GM18870 (cell line): Measurements from ENCODE around the gene FGD5.

ENCODE experiments used
- ATAC-seq: cut with Tn5 transposase; IDR thresholded peaks from one replicate; pipeline ENCODE4 v1.9.1; 2021; ENCODE audit warnings: moderate library complexity; ENCODE audit not compliant: unreplicated experiment

The FGD5 gene

DNA sequence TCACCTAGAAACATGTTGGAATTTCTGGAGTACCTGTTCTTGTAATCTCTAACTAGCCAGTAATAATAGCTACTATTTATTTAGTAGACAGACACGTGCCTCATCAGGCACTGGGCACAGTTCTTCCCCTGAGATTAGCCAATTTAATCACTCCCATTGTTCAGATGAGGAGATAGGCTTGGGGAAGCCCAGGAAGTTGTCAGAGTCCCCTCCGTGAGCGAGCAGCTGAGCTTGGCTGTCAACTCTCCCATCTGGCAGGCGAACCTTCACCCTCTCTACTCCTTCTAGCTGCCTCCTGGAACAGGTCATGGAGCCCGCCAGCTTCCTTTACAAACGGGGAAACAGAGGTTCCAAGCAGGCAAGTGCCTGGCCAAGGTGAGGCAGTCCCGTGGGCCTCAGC lies 31.1 kb upstream of the FGD5 start:
- ATAC-seq, result no peak

DNA sequence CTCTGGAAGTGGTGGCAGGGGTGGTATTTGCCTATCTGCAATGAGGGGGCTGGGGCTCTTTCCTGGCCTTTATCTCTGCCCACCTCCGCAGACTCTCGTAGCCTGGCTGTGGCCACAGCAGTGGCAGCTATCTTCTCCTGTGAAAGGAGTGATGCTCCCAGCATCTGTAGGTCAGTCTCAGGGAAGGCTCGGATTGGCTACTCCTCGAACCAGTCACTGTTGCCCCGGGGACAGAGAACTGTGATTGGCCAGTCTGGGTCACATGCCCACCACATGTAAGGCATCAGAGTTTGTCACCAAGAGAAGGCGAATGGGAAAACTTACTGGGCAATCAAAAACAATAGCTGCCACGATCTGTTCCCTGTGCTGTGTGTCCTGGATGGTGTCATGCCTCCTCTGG lies 30.1 kb upstream of the FGD5 start:
- ATAC-seq, result no peak

DNA sequence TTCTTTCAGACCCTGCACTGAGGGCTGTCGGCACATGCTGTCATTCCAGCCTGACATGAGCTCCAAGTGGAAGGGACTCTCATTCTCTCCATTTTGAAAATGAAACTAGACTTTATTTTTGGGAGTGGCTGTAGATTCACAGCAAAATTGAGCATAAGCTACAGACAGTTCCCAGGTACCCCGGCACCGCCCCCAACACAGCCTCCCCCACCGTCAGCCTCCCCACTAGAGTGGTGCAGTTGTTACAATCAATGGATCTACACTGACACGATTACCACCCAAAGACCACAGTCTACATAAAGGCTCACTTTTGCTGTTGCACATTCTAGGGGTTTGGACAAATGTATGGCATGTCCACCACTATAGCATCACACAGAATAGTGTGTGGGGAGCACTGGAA lies 29.5 kb upstream of the FGD5 start:
- ATAC-seq, result no peak

DNA sequence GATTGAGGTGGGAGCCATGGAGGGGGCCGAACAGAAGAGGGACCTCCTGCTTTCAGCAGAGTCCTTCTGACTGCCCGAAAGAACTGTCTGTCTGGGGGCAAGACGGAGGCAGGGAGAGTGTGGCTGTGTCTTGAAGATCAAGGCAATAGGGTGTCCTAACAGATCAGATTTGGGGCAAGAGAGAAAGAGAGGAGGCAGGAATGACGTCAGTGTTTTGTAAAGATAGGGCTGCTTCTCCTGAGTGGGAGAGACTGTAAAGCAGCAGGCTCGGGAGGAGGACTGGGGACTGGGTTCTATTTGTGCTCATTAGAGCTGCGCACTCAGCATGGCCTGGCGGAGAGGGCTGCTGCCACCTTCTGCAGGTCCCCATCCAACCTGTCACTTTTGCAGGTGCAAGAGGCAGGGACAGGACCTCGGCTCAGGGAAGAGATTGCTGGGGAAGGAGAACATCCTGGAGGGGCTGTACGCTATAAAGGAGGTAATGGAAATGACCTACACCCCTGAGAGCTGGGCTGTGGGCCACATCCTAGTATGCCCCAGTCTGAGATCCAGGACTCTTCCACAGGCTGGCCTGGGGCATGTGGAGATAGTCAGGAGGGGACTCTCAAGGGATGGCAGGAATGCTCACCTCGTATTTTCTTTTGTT lies 29.0 kb upstream of the FGD5 start:
- no peak for ATAC-seq

DNA sequence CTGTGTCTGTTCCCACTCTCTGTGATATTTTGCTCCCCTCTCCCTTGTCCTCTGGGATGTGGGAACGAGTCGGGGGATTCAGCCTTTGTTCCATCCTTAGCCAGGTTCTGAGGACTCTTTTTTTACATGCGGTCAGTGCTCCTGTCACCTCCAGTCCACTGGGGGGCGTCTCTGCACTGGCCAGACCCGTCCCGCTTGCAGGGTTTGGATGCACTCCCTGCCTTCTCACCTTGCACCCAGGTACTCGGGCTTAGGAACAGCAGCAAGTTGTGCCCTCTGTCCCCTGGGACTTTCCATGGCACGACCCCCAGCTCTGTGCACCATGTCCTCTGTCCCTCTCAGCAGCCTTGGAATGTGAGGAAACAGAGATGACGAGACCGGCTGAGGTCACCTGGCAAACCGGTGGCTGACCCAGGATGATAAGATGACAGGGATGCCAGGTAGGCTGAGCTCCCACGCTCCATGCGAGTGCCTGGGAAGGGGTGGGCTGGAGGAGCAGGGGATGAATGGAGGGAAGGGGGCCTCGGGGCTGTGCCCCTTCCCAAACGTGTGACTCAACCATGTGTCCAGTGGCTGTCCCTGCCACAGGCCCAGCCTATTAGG lies 27.3 kb upstream of the FGD5 start:
- ATAC-seq, result no peak

DNA sequence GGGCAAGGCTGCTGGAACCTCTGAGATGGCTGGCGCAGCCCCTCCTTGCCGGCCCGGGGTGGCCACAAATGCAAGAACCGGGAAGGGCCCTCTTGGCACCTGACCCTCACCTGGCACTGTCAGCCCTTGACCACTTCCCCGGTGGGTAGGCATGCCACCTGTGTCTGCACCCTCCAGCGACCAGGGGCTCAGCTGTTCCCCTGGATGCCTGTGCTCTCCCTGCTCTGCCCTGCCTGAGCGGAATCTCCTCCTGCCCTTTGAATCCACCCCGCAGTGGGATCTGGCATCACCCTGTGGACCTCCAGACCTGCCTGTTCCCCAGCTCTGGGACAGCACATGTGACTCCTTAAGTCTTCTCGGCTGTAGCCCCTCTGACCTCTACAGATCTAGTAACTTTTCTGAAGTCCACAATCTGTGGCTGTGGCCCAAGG lies 26.1 kb upstream of the FGD5 start:
- ATAC-seq, result no peak

DNA sequence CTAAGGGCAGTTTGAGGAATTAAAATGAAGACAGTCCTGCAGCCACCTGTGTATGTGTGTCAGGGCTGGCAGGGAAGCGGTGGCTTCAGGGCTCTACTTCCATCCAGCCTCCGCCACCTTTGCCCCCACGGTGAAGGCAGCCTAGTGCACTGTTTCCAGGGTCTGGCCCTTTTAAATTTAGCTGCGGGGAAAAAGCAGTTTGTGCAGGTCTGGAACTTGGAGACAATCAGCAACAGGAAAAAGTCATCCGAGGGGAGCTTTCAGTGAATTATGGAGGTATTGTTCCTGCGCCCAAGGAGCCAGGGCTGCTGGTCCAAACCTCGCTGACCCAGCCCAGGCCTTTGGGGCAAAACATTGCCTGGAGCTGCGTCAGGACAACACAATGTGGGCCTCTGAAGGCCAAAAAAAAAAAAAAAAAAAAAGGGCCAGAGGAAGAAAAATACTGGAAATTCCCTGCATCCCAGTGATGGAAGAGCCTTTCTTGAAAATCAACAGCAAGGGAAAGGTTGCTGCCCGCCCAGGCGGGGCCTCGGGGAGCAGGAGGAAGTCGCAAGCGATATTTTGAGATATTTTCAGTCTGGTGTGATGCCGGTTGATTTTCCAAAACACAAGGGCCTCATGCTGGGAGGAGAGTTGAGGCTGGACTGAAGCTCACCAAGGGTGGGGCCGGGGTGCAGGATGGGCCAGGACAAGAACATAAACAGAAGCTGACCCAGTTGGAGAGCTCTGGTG lies 25.5 kb upstream of the FGD5 start:
- no peak for ATAC-seq

DNA sequence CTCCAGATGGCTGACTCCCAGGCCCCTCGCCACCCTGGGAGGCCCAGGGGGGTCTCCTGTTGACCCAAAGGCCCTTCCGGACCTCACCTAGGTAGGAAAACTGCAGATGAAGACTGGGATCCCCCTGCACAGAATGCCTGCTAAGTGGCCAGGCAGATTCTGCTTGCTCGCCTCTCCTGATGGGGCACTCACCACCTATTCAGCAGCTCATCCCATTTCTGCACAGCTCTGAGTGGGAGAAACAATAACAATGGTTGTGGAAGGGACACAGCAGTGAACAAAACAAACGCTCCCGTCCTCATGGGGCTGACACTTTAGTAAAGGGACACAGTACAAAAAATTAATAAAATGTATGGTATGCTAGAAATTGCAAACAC lies 24.9 kb upstream of the FGD5 start:
- no peak for ATAC-seq

DNA sequence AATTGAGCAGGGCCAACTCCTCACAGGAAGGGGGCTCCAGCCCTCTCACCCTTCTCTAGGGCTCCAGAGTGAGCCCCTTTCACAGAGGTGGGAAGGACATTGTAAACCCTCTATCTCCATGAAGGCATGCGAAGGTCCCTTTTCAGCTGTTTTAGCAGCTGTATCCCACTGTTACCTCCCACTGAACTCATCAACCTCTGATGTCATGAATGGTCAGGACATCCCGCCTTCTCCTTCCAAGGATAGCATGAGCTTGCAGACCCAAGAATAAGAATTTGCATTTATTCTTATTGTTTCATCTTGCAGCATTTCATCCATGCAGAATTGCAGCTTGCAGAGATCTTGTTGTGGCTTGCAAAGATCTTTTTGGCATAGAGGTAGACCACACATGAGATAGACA lies 24.3 kb upstream of the FGD5 start:
- ATAC-seq, result no peak

DNA sequence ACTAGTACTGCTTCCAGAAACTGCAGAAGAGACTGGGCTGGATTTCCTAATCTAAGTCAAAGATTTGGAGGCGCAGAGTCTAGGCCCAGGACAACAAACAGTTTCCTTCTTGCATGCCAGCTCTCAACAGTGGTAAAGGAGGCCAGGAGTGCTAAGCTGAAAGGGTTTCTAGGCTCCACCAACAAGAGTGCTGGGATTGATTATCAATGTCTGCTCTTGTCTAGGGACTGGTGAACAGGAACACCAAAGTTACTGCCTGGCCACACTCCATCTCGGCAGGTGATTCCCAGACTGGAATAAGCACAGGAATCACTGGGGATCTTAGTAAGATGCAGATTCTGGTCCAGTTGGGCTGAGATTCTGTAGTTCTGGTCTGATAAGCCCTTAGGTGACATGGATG lies 22.8 kb upstream of the FGD5 start:
- ATAC-seq, result no peak

DNA sequence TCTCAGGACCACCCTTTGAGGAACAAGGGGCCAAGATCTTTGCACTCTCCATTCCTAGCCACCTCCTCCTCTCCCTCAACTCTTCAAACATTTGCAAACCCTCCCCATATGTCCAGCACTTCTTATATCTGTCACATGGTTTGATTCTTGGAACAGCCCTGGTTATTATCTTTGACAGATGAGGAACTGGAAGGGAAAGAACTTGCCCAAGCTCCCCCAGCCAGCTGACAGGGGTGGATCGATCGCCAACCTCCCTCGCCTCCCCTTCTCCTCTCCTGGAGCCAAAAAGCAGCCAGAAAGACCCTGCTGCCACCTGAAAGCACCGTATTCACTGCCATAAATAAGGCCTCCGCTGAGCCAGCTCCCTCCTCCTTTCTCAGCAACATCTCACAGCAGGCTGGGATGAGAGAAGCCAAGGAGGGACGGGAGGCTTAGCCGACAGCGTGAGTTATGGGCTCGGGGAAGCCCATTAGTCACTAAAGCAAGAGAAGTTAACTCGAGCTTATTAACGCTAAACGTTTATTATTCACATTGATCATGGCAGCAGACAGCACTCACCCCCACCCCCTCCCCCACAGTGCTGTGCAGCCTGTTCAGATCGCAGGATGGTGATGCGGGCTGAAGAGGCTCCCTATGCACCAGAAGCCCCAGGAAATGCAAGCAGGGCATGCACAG lies 22.2 kb upstream of the FGD5 start:
- ATAC-seq, result no peak

DNA sequence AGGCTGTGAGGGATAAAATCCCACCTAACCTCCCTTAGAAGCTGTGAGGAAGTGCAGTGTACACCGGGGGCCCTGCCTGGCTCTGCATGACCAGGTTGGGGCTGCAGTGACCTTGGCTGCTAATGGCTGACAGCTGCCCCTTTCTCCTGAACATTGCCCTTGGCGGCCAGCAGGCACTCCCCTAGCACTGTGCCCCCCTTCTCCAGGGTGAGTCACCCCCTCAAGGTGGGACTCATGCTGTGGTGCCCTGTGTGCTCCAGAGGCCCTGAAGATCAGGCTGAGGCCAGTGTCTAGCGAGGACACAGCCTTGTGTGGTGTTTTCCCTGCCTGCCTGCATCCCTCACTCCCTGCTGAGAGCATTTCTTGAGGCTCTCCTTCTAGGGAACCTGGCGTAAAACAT lies 21.0 kb upstream of the FGD5 start:
- no peak for ATAC-seq

DNA sequence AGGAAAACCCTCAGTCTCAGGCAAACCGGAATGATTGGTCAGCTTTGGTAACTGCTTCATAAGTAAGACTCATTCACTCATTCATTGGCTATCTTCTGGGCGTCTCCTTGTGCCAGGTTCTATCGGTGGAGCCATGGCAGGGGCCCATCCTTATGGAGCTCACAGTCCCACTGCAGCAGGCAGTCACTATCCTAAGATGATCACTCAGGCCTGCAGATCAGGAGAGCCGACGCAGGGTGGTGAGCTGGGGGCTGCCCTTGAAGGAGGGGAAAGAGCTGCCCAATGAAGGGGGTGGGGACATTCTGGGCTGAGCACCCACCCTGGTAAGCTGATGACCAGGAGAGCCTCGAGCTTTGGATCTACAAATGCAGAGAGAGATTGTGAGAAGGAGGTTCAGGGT lies 20.5 kb upstream of the FGD5 start:
- ATAC-seq, result no peak

DNA sequence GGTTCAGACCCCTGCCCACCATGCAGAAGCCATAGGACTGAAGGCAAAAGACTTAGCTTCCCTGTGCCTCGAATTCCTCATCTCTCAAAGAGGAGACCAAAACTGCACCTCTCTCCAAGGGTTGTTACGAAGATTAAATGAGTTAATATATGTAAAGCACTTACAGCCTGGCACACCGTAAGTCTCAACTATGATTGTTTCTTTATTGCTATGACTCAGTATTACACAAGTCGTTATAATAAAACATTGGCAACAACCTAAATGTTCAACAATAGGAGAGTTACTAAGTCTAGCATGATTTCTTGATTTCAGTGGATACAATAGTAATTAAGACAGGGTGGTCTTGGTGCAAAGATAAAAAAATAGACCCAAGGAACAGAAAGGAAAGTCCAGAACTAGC lies 19.6 kb upstream of the FGD5 start:
- ATAC-seq, result no peak

DNA sequence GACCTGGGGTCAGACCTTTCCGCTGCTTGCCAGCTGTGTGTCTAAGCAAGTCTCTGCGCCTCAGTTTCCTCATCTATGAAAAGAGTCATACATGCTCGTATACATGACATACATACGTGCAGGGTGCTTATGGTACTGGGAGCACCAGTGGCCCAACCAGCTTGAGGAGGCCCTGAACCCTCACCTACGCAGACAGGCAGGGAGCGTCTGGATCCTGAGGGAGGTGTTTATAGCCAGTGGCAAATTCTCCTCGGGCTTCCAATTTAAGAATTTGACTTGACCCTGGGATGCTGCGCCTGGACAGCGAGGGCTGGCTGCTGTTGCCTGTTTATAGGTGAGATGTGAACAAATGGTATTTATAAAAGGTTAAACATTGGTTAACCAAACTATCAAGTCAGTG lies 17.7 kb upstream of the FGD5 start:
- ATAC-seq, result no peak

DNA sequence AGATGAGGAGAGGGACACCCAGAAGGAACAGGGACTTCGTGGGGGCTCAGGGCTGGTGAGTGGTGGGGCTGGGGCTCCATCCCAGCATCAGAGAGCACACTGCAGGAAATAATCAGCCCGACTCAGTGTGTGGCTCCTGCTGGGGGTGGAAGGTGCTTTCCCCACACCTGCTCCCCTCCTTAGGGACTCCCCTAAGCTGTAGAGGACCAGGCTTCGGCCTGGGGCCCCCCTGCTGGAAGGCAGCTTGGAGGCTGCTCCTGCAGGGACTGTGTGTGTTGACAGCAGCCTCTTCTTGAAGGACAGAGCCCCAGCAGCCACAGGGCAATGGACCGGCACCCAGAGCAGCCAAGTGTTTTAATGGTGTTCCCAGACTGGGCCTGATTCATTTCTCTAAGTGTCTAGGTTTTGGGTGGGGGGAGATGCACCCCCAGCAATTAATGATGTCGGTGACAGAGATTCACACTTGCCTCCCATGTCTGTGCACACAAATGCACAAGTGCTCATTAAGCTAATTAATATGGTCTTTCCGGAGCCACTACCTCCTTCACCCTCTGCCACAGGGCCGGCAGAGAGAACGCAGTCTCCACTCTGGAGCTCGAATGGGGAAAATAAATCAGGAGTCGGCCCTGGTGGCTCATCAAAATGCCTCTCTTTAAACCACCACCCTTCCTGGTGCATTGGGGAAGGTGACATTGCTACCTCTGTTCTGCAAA lies 16.9 kb upstream of the FGD5 start:
- no peak for ATAC-seq

DNA sequence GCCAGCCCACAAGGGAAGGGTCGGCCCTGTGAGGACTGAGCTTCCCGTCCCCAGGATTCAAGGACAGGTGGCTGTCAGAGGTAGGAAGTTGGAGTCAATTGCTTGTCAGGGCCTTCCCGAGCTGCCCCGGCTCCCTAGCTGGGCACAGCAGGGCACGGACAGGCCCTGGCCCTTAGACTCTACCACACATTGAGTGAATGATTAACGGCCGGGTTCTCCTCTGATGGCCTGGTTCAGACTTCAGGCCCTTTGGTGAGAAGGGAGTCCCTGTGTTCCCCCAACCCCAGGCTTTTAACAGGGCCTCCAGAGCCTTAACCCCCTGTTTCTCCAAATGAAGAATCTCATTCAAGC lies 16.4 kb upstream of the FGD5 start:
- ATAC-seq, result no peak

DNA sequence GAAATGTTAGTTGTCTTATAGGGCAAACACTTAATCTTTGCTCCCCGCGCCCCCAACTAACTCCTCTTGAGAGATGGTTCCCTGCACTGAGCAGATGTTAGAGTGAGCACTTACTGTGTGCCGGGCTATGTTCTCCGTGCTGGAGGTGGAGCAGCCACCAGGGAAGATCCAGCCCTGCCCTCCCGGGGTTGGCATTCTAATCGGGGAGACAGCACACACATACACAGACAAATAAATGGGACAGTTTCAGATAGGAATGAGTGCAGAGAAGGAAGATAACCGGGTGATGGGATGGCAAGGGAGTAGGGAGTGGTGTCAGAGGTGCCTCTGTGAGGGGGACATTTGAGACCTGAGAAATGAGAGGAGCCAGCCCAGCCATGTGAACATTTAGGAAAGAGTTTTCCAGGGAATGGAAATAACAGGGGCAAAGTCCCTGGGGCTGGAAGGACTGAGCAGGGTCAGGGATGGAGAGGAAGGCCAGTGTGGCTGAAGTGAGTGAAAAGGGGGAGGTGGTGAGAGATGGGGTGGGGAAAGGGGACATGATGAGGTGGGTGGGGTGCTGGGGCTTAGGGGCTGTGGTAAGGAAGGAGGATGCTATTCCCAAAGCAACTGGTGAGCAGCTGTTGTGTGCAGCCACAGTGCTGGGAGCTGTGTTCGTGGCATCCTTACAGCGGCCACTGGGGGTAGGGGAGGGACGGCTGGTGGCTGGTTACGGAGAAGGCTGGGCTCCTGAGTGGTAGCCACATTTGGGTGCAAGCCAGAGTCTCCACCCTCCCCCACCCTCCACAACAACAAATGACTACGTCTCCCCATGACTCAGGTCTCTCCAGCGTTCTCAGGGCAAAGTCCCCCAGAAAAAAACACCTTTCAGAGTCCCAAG lies 15.4 kb upstream of the FGD5 start:
- ATAC-seq, result no peak

DNA sequence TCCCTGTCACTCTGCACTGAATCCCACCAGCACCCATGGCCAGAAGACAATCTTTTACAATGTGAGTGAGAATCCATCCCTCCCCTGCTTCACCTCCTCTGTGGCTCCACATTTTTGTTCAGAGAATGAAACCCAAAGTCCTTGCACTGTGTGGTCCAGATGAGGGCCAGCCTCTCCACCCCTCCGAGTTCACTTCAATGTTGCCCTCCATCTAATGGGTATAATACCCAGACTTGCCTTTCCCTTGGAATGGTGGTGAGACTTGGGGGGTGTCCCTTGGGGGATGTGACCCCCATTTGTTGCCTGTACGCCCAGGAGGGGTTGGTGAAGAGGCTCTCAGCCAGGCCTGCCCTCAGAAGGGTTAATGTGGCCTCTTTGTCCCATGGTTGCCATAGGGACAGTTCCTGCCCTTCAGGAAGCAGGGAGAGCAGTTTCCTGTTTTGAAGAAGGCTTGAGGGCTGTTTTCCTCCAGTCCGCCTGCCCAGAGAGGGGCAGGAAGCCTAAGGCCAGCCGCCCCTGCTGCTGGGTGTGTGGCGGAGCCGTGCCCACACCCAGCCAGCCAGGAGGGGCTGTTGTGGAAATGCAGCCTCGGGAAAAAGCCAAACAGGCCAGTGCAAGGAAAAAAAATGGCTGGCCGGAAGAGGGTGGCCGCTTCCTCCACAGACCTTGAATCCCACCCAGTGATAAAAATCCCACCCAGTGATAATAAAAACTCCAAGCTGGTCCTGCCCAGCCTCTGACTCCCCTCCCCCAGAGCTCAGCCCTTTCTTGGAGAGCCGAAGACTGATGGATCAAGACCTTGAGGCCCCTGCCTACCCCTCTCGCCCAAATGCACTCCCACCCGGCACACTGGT lies 14.6 kb upstream of the FGD5 start:
- ATAC-seq, result no peak
